Sigmoid colon (tissue), 7 donors: ENCODE data around the gene GLYATL3. TPM values are rescaled to one million over a fixed set of nuclear protein-coding genes. Genes with fewer than 3 reads are reported as not detected.

Source experiments
- DNase-seq: peaks from one replicate; pipeline ENCODE4 v3.0.0-alpha.2; 2019
- H3K27ac ChIP-seq, 4 donors: fragments of 200-600 bp; sonication (generic); one replicate each; pipeline ENCODE4 v1.5.1; 2016 to 2019; ENCODE audit warnings: mild to moderate bottlenecking in 1 of 4
- H3K27me3 ChIP-seq, 3 donors: fragments of 200-600 bp; sonication (generic); one replicate each; pipeline ENCODE4 v1.5.1; 2019; ENCODE audit warnings: mild to moderate bottlenecking in 1 of 3
- H3K36me3 ChIP-seq, 4 donors: fragments of 200-600 bp; sonication (generic); one replicate each; pipeline ENCODE4 v1.5.1; 2016 to 2019
- H3K4me1 ChIP-seq, 4 donors: fragments of 200-600 bp; sonication (generic); one replicate each; pipeline ENCODE4 v1.5.1; 2017 to 2019
- H3K4me3 ChIP-seq, 4 donors: fragments of 200-600 bp; sonication (generic); one replicate each; pipeline ENCODE4 v1.5.1; 2017 to 2019; ENCODE audit warnings: mild to moderate bottlenecking in 2 of 4, moderate library complexity in 1 of 4
- H3K9me3 ChIP-seq, 4 donors: fragments of 200-600 bp in 3 of 4; sonication (generic) in 3 of 4; one replicate each; pipeline versions ENCODE4 v1.5.1 to v1.6.1; 2013 to 2019
- CTCF ChIP-seq, 4 experiments: fragments of 450-650 bp in 3 of 4; fragments of 200-600 bp in 1 of 4; IDR thresholded peaks; one replicate each; pipeline ENCODE4 v1.5.1; 2016 to 2019; ENCODE audit warnings: antibody characterized with exemption in 4 of 4, mild to moderate bottlenecking in 3 of 4, moderate library complexity in 2 of 4
- EP300 ChIP-seq, 4 donors: sonication (generic); formaldehyde crosslinking; IDR thresholded peaks; one replicate each; pipeline ENCODE4 v1.6.1; 2017; ENCODE audit warnings: antibody characterized with exemption in 4 of 4
- POLR2A ChIP-seq, 2 donors: fragments of 450-650 bp; IDR thresholded peaks; one replicate each; pipeline ENCODE4 v1.6.1; 2016; ENCODE audit warnings: antibody characterized with exemption in 2 of 2, mild to moderate bottlenecking in 2 of 2, moderate library complexity in 2 of 2
- POLR2AphosphoS5 ChIP-seq, 4 donors: sonication (generic); formaldehyde crosslinking; IDR thresholded peaks; one replicate each; pipeline ENCODE4 v1.6.1; 2017; ENCODE audit warnings: antibody characterized with exemption in 4 of 4
- WGBS, 2 donors: extraction: QIAGEN DNeasy Blood & Tissue Kit; methylation state at CpG; one replicate each; pipeline ENCODE4 v1.1.7; 2013; 5-methylcytosine and 5-hydroxymethylcytosine counted together
- intact Hi-C: fragments of 100-400 bp; cut with DNase I; formaldehyde crosslinking; loops from one replicate; pipeline ENCODE4 v1.15.1; 2023
- polyA plus RNA-seq, 3 donors: library from polyadenylated mRNA; stranded (reverse); fragments of 200-250 nt; gene quantifications; one replicate each; pipeline ENCODE4 v1.2.3, GENCODE V29; 2013
- total RNA-seq, 4 donors: library from RNA; depleted of rRNA; stranded (reverse); fragments of >200 nt; gene quantifications; one replicate each; pipeline ENCODE4 v1.1.0, GENCODE V29; 2016
- donor health status: healthy with polysubstance abuse.
- donor health status: Bipolar disorder and iron deficiency.
- donor health status: healthy.

Gene GLYATL3
- not detected for total RNA-seq
- 1 to 10 TPM in 1 of 3 donors, not detected in 2; 1.8 TPM for polyA plus RNA-seq

GRCh38 chr6:49499623-49500022 is at the start of gene GLYATL3:
TSS of gene GLYATL3 (plus strand) at chr6:49499923. CDS start at chr6:49511991, 12,068 bp downstream.
- Histone ChIP-seq H3K9me3 (no peaks in the 10 kb centered on the region), H3K4me1 (no peaks in the 10 kb centered on the region), H3K36me3 (no peaks in the 10 kb centered on the region), H3K4me3 (no peak within 1 kb of the TSS), H3K27me3 (no peaks in the 10 kb centered on the region), H3K27ac (no peak within 1 kb of the TSS)
- intact Hi-C loops: no loop called here
- no peak for DNase-seq
- TF ChIP-seq CTCF (IDR thresholded peaks at IDR 0.05) (no peak), POLR2A (IDR thresholded peaks at IDR 0.05) (no peak), POLR2AphosphoS5 (IDR thresholded peaks at IDR 0.05) (no peak), EP300 (IDR thresholded peaks at IDR 0.05) (no peak)
- 37 to 71% methylated on average over 2 of the region's 2 CpGs for WGBS, 2 donors

GRCh38 chr6:49453221-49453620 is 46.5 kb upstream of the GLYATL3 start:
- 68 to 80% methylated on average over 2 of the region's 2 CpGs for WGBS, 2 donors
- Histone ChIP-seq H3K4me3 (no peak overlapping the region), H3K27me3 (no peaks in the 10 kb centered on the region), H3K9me3 (no peaks in the 10 kb centered on the region), H3K27ac (no peak overlapping the region), H3K4me1 (peaks cover 0 to 5% (median 0%) of the 10 kb centered on the region in 4 donors), H3K36me3 (peaks cover 5 to 98% (median 17%) of the 10 kb centered on the region in 4 donors)
- no peak for DNase-seq
- no peak for TF ChIP-seq EP300 (IDR thresholded peaks at IDR 0.05)
- intact Hi-C loops: no loop called here

GRCh38 chr6:49454787-49455709 is 44.7 kb upstream of the GLYATL3 start:
- TF ChIP-seq POLR2A (IDR thresholded peaks at IDR 0.05): no peak
- no peak for TF ChIP-seq EP300 (IDR thresholded peaks at IDR 0.05)
- TF ChIP-seq POLR2AphosphoS5 (IDR thresholded peaks at IDR 0.05): no peak
- no peak for TF ChIP-seq CTCF (IDR thresholded peaks at IDR 0.05)
- 88 to 92% methylated on average over 3 of the region's 3 CpGs for whole genome bisulfite sequencing, 2 donors
- H3K27me3 ChIP-seq: no peaks in the 10 kb centered on the region
- H3K4me1 ChIP-seq: peaks cover 0 to 19% (median 2%) of the 10 kb centered on the region in 4 donors
- H3K36me3 ChIP-seq: peaks cover 5 to 90% (median 15%) of the 10 kb centered on the region in 4 donors
- DNase-seq: no peak
- intact Hi-C loops: no loop called here
- no peak overlapping the region for H3K27ac ChIP-seq
- no peak overlapping the region for H3K4me3 ChIP-seq
- no peaks in the 10 kb centered on the region for H3K9me3 ChIP-seq

- no peak overlapping the region for H3K27ac ChIP-seq
- peaks cover 0 to 64% (median 7%) of the 10 kb centered on the region in 4 donors for H3K36me3 ChIP-seq
- TF ChIP-seq CTCF (IDR thresholded peaks at IDR 0.05): no peak
- no peak for TF ChIP-seq POLR2AphosphoS5 (IDR thresholded peaks at IDR 0.05)
- TF ChIP-seq EP300 (IDR thresholded peaks at IDR 0.05): no peak
- no peak for DNase-seq
- no peaks in the 10 kb centered on the region for H3K9me3 ChIP-seq
- WGBS, 2 donors: 90 to 93% methylated on average over 4 of the region's 4 CpGs
- peaks cover 0 to 44% (median 15%) of the 10 kb centered on the region in 4 donors for H3K4me1 ChIP-seq
- H3K27me3 ChIP-seq: no peaks in the 10 kb centered on the region
- no peak overlapping the region for H3K4me3 ChIP-seq
- intact Hi-C loops: no loop called here
These were observed 42.0 kb upstream of the GLYATL3 start for GRCh38 chr6:49457771-49458170.

GRCh38 chr6:49462071-49462470 is 37.7 kb upstream of the GLYATL3 start:
- peaks cover 0 to 22% (median 2%) of the 10 kb centered on the region in 4 donors for H3K36me3 ChIP-seq
- H3K4me1 ChIP-seq: peaks cover 0 to 51% (median 22%) of the 10 kb centered on the region in 4 donors
- no peaks in the 10 kb centered on the region for H3K9me3 ChIP-seq
- whole genome bisulfite sequencing, 2 donors: 38 to 50% methylated on average over 3 of the region's 3 CpGs
- DNase-seq: no peak
- H3K27me3 ChIP-seq: no peaks in the 10 kb centered on the region
- H3K27ac ChIP-seq: peak overlapping the region; percentile 83 to 89 (median 87)
- TF ChIP-seq EP300 (IDR thresholded peaks at IDR 0.05) (no peak), POLR2A (IDR thresholded peaks at IDR 0.05) (no peak), POLR2AphosphoS5 (IDR thresholded peaks at IDR 0.05) (no peak), CTCF (IDR thresholded peaks at IDR 0.05) (no peak)
- H3K4me3 ChIP-seq: peak overlapping the region; percentile 65 to 74 (median 71)
- intact Hi-C loops: no loop called here
